Measurements from ENCODE around the gene CYTH2.

DNA sequence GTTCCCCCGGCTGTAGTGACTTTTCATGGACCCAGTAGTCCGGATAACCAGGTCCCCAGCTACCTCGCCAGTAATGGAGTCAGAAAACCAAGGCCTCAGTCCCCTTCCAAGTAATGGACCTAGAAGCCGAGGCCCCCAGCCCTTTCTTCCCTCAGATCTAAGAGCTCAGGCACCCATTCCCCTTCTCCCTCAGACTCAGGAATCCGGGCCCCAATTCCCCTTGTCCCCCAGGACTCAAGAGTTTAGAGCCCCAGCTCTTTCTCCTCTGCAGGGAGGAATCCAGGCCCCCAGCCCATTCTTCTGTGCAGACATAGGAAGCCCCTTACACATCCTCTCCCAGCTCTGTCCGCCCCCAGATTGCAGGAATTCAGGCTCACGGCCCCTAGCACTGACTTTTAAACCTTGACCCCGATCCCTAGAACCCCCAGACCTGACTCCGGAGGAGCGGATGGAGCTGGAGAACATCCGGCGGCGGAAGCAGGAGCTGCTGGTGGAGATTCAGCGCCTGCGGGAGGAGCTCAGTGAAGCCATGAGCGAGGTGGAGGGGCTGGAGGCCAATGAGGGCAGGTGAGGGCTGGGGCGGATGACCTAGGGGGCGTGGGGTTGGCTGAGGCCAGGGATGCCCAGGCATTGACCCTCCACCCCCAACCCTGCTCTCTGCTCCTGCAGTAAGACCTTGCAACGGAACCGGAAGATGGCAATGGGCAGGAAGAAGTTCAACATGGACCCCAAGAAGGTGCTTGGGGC, 938 bp downstream of the CYTH2 start:
- TF ChIP-seq, protein P1, sequence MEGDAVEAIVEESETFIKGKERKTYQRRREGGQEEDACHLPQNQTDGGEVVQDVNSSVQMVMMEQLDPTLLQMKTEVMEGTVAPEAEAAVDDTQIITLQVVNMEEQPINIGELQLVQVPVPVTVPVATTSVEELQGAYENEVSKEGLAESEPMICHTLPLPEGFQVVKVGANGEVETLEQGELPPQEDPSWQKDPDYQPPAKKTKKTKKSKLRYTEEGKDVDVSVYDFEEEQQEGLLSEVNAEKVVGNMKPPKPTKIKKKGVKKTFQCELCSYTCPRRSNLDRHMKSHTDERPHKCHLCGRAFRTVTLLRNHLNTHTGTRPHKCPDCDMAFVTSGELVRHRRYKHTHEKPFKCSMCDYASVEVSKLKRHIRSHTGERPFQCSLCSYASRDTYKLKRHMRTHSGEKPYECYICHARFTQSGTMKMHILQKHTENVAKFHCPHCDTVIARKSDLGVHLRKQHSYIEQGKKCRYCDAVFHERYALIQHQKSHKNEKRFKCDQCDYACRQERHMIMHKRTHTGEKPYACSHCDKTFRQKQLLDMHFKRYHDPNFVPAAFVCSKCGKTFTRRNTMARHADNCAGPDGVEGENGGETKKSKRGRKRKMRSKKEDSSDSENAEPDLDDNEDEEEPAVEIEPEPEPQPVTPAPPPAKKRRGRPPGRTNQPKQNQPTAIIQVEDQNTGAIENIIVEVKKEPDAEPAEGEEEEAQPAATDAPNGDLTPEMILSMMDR (IDR thresholded peaks at IDR 0.05; ENCODE audit: poor library complexity, severe bottlenecking) = no peak
- TF ChIP-seq, protein P2, sequence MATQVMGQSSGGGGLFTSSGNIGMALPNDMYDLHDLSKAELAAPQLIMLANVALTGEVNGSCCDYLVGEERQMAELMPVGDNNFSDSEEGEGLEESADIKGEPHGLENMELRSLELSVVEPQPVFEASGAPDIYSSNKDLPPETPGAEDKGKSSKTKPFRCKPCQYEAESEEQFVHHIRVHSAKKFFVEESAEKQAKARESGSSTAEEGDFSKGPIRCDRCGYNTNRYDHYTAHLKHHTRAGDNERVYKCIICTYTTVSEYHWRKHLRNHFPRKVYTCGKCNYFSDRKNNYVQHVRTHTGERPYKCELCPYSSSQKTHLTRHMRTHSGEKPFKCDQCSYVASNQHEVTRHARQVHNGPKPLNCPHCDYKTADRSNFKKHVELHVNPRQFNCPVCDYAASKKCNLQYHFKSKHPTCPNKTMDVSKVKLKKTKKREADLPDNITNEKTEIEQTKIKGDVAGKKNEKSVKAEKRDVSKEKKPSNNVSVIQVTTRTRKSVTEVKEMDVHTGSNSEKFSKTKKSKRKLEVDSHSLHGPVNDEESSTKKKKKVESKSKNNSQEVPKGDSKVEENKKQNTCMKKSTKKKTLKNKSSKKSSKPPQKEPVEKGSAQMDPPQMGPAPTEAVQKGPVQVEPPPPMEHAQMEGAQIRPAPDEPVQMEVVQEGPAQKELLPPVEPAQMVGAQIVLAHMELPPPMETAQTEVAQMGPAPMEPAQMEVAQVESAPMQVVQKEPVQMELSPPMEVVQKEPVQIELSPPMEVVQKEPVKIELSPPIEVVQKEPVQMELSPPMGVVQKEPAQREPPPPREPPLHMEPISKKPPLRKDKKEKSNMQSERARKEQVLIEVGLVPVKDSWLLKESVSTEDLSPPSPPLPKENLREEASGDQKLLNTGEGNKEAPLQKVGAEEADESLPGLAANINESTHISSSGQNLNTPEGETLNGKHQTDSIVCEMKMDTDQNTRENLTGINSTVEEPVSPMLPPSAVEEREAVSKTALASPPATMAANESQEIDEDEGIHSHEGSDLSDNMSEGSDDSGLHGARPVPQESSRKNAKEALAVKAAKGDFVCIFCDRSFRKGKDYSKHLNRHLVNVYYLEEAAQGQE (IDR thresholded peaks at IDR 0.05; ENCODE audit: borderline replicate concordance) = no peak
- TF ChIP-seq MXI1 (conservative IDR thresholded peaks at IDR 0.05; ENCODE audit: poor library complexity, severe bottlenecking) = no peak
- TF ChIP-seq POLR2AphosphoS5 (IDR thresholded peaks at IDR 0.05) = no peak
- no peak for TF ChIP-seq RAD21 (conservative IDR thresholded peaks at IDR 0.05)
